H54 (cell line): ENCODE data around the gene SRGAP1.

ENCODE experiments used
- DNase-seq: peaks from one replicate; pipeline ENCODE4 v3.0.0; 2011; ENCODE audit warnings: low spot score, mixed read lengths; ENCODE audit not compliant: insufficient read length
- FAIRE-seq: peaks from 3 replicates; lab custom pipeline; 2011; peaks lifted over from hg19 to GRCh38; lab: Jason Lieb, UNC
- POLR2A ChIP-seq: IDR thresholded peaks from 2 replicates; pipeline ENCODE4 v1.6.1; 2011; ENCODE audit warnings: low read depth, mild to moderate bottlenecking, low read length

Gene SRGAP1

DNA sequence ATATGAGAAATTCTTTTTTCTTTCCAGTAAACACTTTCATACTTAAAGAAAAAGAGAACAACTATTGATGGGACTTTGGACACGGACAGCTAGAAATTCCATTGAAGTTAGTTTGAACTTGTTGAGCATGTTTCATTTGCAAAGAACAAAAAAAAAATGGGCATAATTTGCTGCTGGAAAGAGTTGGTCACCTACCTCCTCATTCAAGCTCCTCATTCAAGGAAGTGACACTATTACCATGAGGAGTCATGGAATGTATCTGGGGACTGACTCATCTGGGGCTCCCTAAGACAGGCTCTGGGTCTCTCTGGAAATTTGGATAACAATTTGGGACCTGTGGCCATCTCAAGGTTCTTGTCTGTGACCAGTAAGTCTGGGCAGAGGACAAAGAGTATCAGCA, 327.2 kb downstream of the SRGAP1 start:
- DNase-seq = peak; percentile 37
- peak; percentile 86 for FAIRE-seq
- no peak for TF ChIP-seq POLR2A

DNA sequence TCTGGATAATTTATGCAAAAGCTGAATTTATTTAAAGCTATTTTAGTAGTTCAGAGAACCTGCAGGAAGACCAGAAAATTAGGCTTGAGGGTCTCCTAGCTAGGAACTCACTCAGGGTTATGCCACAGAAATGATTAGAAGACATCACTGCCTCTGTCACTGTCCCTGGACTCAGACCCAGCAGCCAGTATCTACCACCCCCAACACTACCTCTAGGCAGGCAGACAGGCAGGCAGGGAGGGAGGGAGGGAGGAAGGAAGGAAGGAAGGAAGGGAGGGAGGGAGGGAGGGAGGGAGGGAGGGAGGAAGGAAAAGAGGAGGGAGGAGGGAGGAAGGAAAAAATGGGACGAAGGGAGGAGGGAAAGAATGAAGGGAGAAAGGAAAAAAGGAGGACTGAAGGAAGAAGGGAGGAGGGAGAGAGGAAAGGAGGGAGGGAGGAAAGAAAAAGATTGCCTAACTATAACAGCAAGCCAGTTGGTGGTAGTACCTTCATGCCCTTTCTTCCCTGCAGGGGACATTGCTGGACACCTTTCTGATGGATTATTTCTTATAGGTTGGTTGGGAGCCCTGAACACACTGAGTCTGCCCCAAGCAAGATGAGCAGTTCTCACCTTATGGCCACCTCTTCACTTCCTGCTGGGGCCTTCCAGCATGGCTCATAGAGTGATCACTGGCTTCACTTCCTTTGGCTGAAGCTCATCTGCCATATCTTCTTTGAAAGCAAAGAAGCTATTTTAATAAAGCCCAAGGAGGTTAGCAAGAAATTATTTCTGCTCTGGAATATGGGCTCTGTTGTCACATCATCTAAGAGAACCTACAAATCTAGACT, 327.9 kb downstream of the SRGAP1 start:
- DNase-seq (no peak), FAIRE-seq (no peak)
- no peak for TF ChIP-seq POLR2A

DNA sequence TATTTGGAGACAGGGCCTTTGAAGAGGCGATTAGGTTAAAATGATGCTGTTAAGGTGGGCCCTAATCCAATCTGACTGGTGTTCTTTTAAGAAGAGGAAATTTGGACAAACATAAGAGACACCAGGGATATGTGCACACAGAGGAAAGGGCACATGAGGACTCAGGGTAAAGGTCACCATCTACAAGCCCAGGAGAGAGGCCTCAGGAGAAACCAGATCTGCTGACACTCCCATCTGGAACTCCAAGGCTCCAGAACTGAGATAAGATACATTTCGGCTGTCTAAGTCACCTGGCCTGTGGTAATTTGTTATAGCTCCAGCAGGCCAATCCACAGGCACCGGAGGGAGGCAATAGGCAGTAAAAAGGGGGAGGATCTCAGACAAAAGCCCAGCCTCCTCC, 329.0 kb downstream of the SRGAP1 start:
- DNase-seq = no peak
- FAIRE-seq = no peak
- no peak for TF ChIP-seq POLR2A

DNA sequence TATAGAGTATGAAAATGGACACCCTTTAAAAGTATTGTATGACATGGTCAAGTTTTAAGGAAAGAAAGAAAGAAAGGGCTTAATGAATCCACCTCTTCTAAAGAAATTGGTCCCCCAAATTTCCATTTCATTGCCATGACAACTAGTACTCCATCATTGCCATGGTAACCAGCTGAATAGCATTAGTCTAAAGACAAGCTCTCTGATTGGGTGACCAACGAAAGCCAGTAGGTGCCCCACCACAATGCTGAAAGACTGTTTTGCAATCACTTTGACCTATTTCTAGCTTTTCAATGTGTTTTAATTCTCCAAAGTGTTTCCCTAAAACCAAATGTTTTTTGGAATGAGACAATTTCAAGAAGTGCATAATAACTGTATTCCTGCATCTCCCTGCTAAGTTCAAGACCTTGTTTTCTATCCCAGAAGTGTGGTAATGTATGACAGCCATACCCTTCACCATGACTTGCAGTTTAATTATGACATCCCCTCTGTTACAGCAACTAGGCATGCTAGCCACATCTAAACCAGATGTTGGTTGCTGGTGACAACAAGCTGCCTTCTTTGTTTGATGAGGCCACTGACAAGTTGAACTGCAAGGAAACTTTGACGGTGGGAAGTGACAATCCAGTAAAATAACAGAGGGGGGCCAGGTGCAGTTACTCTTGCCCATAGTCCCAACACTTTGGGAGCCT, 330.9 kb downstream of the SRGAP1 start:
- no peak for TF ChIP-seq POLR2A
- DNase-seq = no peak
- FAIRE-seq = no peak

DNA sequence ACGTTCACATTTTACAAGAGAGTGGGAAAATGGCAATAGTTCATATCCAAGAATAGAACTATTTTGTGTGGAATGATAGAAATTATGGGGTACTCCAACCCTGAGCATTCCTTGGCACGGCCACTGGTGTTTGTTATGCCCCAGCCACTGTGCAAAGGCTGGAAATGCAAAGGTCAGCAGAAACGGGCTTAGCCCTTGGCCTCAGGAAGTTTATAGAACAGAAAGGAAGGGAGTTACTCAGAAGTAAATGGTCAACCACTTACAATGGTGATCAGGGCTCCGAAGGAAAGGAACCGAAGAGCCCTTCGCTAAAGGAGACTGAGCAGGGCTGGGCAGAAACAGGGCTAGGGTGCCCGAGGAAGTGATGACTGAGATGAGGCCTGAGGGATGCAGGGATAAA, 332.5 kb downstream of the SRGAP1 start:
- no peak for TF ChIP-seq POLR2A
- FAIRE-seq = no peak
- DNase-seq = no peak

DNA sequence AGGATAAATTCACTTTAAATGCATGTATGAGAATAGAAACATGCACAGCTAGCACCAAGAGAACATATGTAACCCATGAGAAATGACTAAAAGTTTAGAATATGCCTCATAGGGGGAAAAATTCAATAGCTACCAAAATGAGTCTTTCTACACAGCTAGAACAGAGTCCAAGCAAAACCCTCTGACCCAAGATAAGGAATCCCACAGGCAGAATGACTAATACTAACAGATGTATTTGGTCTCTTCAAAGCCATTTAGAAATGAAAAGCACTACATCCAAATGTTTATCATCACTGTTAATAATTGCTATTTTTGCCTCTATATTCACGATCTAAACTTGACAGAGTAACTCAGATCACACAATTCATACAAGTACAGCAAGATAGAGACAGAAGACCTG, 333.6 kb downstream of the SRGAP1 start:
- DNase-seq (no peak), FAIRE-seq (peak; percentile 36)
- no peak for TF ChIP-seq POLR2A

DNA sequence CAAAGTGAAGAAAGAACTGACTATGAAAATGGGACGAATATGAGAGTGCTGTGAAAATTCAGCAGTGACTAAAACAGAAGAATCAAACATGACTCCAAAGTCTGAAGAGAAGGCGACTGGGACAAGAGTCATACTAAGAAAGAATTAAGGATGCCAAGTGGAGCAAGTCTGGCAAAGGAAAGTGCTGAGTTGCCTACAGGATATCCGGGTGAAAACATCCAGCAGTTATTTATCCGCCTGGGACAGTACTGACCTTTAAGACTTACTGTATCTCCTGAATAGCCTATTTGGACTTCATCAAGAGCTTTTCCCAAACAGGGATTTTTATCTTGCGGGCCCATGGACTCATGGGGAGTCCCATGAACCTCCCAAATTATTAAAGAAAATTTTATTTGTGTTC, 336.5 kb downstream of the SRGAP1 start:
- TF ChIP-seq POLR2A = no peak
- no peak for DNase-seq
- FAIRE-seq = peak; percentile 53

DNA sequence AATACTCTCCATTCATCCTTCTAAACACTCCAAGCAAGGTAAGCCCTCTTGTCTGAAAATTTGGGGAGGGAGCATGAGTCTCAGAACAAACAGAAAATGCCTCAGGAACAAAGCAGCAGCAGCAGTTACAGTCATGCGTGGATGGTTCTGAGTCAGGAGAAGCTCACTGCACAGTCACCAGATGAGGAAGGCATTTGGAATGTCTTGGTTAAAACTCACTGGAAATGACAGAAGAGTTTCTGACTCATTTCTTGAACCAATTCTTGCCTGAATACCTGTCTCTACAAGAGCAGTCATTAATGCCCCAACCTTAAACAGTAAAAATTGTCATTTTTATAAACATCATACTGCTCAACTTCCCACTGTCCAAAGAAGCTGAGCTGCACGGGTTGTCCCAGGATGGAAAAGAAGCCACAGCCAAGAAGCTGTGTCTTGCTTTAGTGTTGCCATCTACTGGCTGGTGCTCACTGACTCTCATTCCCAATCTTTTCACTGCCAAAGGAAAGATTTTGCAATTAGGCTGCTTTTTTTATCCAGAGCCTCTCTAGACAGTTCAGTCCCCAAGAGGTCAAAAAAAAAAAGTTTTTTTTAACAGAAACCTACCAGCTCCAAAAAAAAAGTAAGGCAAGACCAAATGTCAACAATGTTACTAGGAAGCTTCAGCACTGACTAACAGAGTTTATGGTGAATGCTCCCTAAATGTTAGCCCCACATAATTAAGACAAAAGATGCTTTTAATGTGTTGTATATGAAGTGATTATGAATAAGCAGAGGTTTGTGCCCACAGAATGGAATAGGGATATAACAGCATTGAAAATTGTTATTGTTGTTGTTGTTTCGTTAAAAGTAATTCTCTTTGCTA, 337.2 kb downstream of the SRGAP1 start:
- FAIRE-seq (peak; percentile 98), DNase-seq (peak; percentile 50)

DNA sequence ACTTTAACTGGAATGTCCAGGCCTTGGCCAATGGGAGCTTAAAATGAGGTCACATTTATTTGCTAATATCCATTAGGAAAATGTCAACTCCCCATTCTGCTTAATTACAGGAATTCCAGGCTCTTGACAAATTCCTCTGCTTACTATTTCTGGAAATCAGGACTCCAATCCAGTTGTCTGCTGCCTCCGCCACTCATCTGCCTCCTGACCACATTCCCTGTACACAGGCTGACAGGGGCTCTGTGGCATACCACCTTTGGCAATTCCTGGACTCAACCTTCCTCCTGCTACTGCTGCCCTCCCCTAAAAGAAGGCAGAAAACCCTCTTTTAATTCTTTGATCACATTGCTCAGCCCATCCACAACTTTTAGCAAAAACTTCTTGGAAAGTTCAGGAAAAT, 339.7 kb downstream of the SRGAP1 start:
- FAIRE-seq = no peak
- no peak for DNase-seq
- TF ChIP-seq POLR2A = no peak

More for the DNA sequence above, 337.2 kb downstream of the SRGAP1 start:
- no peak for TF ChIP-seq POLR2A

DNA sequence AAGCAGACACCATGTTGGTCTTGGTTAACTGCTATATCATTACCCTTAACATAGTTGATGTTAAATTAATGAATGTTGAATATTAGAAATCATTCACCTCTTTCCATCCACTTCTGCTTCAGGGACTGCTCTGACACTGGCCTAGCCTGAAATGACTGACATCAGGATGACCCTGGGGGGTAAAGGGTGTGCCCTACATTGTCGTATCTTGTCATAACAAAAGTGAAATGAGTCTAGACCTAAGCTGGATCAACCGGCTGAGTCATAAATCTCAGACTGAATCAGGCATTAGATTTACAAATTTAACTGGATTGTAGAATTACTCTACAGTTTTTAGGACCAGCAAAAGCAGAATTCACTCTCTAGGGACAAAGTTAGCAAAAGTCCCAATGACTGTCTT, 342.3 kb downstream of the SRGAP1 start:
- DNase-seq (no peak), FAIRE-seq (no peak)
- TF ChIP-seq POLR2A = no peak

DNA sequence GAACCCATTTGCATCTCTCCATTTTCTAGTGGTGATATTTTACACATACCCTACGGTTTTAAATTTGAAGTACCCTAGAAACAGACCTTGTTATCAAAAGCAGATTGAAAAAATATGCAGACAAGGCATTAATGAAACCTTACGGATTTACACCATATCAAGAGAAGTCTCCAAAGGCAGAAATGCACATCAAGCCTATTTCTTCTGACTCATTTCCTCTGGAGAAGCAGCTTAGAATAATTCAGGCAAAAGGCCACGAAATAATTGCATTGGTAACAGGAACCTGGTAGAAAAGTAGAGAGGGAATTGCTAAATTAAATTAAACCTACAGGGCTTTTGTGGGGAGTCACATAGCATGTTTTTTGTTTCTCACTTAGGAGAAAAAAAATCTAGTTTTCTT, 342.9 kb downstream of the SRGAP1 start:
- DNase-seq = no peak
- no peak for TF ChIP-seq POLR2A
- peak; percentile 95 for FAIRE-seq

DNA sequence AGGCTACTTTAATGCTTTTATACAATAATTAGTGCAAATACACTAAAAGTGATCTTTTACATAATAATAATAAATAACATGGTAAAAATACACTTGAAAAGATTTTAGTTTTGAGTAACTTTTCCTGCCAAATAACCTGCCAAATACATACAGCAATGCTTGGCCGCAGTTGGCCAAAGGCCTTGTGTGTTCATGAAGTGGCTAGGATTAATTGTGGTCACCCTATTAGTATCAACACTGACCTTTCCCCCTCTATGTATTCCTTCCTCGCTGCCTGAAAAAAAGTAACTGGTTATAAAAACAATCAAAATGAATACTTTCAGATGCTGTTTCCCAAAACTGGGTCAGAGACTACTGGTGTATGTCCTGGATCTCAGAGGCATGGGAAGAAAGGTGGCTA, 343.3 kb downstream of the SRGAP1 start:
- FAIRE-seq (no peak), DNase-seq (no peak)
- no peak for TF ChIP-seq POLR2A

DNA sequence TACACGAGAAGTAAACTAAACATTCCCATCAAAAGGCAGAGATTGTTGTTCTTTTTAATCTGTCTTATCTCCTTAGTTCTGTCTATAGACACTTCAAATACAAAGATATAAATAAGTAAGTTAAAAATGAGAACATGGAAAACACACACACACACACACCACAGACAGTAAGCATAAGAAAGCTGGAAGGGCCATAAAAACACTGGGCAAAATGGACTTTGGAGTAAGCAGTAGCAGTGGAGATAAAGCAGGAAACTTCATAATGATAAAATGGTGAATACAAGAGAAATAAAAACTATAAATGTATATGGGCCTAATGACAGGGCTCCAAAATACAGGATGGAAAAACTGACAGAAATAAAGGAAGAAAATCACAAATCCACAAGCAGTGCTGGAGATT, 345.0 kb downstream of the SRGAP1 start:
- no peak for TF ChIP-seq POLR2A

DNA sequence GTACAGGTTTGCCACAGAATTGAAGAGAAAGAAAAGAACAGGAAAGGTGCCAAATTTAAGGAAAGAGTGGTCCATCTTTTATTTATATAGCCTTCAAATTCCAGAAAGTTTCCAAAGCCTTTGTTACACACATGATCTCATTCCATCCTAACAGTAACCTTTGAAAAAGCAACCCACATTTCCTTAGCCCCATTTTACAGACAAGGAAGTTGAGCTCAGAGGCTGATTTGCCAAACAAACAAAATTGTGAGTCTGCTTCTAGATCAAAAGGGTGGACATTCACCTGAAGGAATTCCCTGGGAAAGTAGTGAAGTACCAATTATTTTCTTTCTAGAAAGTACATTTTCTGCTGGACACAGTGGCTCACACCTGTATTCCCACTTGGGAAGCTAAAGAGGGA, 345.6 kb downstream of the SRGAP1 start:
- DNase-seq = no peak
- no peak for FAIRE-seq
- no peak for TF ChIP-seq POLR2A

More for the DNA sequence above, 345.0 kb downstream of the SRGAP1 start:
- DNase-seq = no peak
- FAIRE-seq = no peak
